ENCODE results near the gene BPIFB1. TPM values are rescaled to one million over a fixed set of nuclear protein-coding genes. Genes with fewer than 3 reads are reported as not detected.
A peak's percentile ranks its signal among the peaks of the same experiment; 100 is the strongest.

The BPIFB1 gene
- total and polyA plus RNA-seq, 9 of the 15 experiments (the other 6 are each of a cell fraction or from before 2014, with no cell fraction given) = not detected

- no peak overlapping the region for H3K9ac ChIP-seq (ENCODE audit: insufficient read depth in 1 of 2, low read depth in 2 of 2, low read length in 2 of 2)
- 40% methylated on average over 5 of the region's 5 CpGs for WGBS (ENCODE audit: insufficient coverage, low coverage, missing lambda C conversion rate)
- peaks cover 3% of the 10 kb centered on the region; the same call in 1 of the 2 replicates for H4K20me1 ChIP-seq (replicated peaks; ENCODE audit: control insufficient read depth, insufficient read depth, low read length)
- FAIRE-seq (no peak), DNase-seq (ENCODE audit: extremely low read depth in 1 of 4, low spot score in 3 of 4) (no peak), ATAC-seq (no peak)
- BruUV-seq (replicated peaks) = no TSS peak
- no peaks in the 10 kb centered on the region for H3K79me2 ChIP-seq (ENCODE audit: control insufficient read depth, insufficient read depth, low read length)
- no peaks in the 10 kb centered on the region for H3K36me3 ChIP-seq (ENCODE audit: control insufficient read depth, insufficient read depth, low read length)
- peaks cover 6 to 16% of the 10 kb centered on the region in 2 experiments; a peak in 3 of 5 replicates for H3K4me1 ChIP-seq (replicated peaks in 1 of 2; ENCODE audit: control insufficient read depth in 2 of 2, insufficient read depth in 2 of 2, low read length in 2 of 2)
- peaks cover 0 to 7% of the 10 kb centered on the region in 2 experiments; a peak in 2 of 5 replicates for H3K27me3 ChIP-seq (ENCODE audit: control insufficient read depth in 2 of 2, insufficient read depth in 2 of 2, low read length in 2 of 2)
- no peak overlapping the region for H3K4me3 ChIP-seq
- H3K4me2 ChIP-seq (ENCODE audit: insufficient read depth, low read length) = peak overlapping the region; percentile 44
- intact Hi-C loops (cut with micrococcal nuclease) = no loop called here
- no peaks in the 10 kb centered on the region for H3K9me3 ChIP-seq (replicated peaks; ENCODE audit: control insufficient read depth, insufficient read depth, low read depth, low read length)
- in situ Hi-C loops (cut with MboI) = no loop called here
- H3K9me1 ChIP-seq (ENCODE audit: control insufficient read depth, insufficient read depth, low read length) = peaks cover 3% of the 10 kb centered on the region
- H2AFZ ChIP-seq (ENCODE audit: low read depth, low read length) = no peak overlapping the region
- POLR2A ChIA-PET = interaction anchor here (0.6 kb wide), 1 partner anchor 329 kb away, joined by 3 read pairs; no protein-coding TSS in a partner anchor
- H3K27ac ChIP-seq (ENCODE audit: extremely low read depth, low read depth, low read length) = peak overlapping the region; percentile 27; the same call in 1 of the 3 replicates
- CTCF ChIA-PET (ENCODE audit: low intra/inter-chr PET ratio) = no interaction called here
- TF ChIP-seq ZBTB11 (CRISPR knock-in tag; IDR thresholded peaks at IDR 0.05) = peak in 1 of 3 experiments; percentile 6; a peak in 1 of 6 replicates
- TF ChIP-seq TAF15 (IDR thresholded peaks at IDR 0.05; ENCODE audit: low read depth, low read length) = no peak
- TF ChIP-seq UBTF (IDR thresholded peaks at IDR 0.05; ENCODE audit: borderline replicate concordance in 1 of 2, low read depth in 2 of 2, low read length in 2 of 2) = no peak
- no peak for TF ChIP-seq CEBPG (CRISPR knock-in tag; IDR thresholded peaks at IDR 0.05)
- TF ChIP-seq CEBPG (tag; conservative IDR thresholded peaks at IDR 0.05 in 1 of 2, IDR thresholded peaks at IDR 0.05 in 1 of 2) = peak; percentile 30 to 49; a peak in 2 of 4 replicates
- TF ChIP-seq NKRF (IDR thresholded peaks at IDR 0.05; ENCODE audit: borderline replicate concordance) = no peak
- TF ChIP-seq ATF4 (CRISPR knock-in tag; IDR thresholded peaks at IDR 0.05) = peak; percentile 69; the same call in 1 of the 2 replicates
- 0 out of 2 replicates have a peak, but pooled peaks have one; percentile 37 for TF ChIP-seq ATF3 (IDR thresholded peaks at IDR 0.05)
- TF ChIP-seq ATF3 (CRISPR knock-in tag; conservative IDR thresholded peaks at IDR 0.05) = no peak
Observed at GRCh38 chr20:33338467-33339258, 55.6 kb downstream of the BPIFB1 start.

Data from K562 (cell line).